A549 (cell line): ENCODE data around the gene NTSR1.

Experiments used
- CTCF ChIP-seq: fragments of >200 bp; sonication (Bioruptor Twin); formaldehyde crosslinking; IDR thresholded peaks from 3 replicates; pipeline ENCODE4 v1.5.1; 2016
- MAX ChIP-seq: IDR thresholded peaks from 2 replicates; pipeline ENCODE4 v1.6.1; 2012
- PHF8 ChIP-seq: fragments of 200-600 bp; sonication (generic); IDR thresholded peaks from 2 replicates; pipeline ENCODE4 v1.6.1; 2016; ENCODE audit warnings: low read depth, mild to moderate bottlenecking, antibody characterized with exemption, moderate library complexity, borderline replicate concordance
- POLR2A ChIP-seq: IDR thresholded peaks from 2 replicates; pipeline ENCODE4 v1.6.1; 2012; ENCODE audit warnings: mild to moderate bottlenecking, low read length
- POLR2AphosphoS2 ChIP-seq: conservative IDR thresholded peaks from 2 replicates; pipeline ENCODE4 v1.6.1; 2012; ENCODE audit warnings: low read length, improper control_type of control experiment, inconsistent platforms

GRCh38 chr20:62700261-62700930 is 8.2 kb upstream of the NTSR1 start:
- TF ChIP-seq MAX = no peak
- TF ChIP-seq CTCF = no peak
- TF ChIP-seq PHF8 = no peak
- TF ChIP-seq POLR2A = no peak
- no peak for TF ChIP-seq POLR2AphosphoS2
